ENCODE data around the gene PLIN5.

DNA sequence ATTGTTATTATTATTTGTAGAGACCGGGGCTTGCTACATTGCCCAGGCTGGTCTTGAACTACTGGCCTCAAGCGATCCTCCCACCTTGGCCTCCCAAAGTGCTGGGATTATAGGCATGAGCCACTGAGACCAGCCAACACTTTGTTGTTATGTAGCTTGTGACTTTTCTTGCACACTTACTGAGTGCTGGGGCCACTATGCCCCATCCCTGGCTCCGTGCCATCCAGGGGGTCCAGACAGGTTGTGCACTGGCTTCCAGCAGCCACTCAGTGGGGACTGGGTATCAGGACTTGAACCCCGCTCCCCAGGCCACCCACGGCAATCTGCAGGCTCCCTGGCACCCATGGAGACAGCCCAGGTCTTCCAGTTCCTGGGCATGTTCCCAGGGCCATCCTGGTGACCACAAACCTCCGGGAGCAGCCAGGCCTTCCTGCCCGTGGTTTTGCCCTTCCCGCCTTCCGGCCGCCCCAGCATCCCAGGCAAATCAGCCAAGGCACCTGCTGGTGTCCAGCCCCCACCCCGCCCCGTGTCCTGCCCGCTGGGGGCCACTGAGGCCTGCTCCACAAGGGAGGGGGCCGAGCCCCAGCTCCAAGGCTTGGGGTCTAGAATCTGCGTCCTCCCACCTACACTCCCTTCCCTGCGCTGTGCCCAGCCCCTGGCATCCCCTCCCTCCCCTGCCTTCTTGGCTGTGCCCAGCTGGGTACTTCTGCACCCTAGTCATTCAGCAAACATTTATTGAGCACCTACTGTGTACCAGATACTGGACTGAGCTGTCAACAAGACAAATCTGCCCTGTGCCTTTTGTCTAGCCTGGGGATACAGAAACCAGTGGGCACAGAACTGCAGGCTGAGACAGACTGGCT lies 48.2 kb upstream of the PLIN5 start:
- TF ChIP-seq YY1 (IDR thresholded peaks at IDR 0.05; ENCODE audit: insufficient read depth, insufficient read length) (no peak), ZNF274 (IDR thresholded peaks at IDR 0.05; ENCODE audit: low read depth, low read length) (no peak)
